Peyer's patch (tissue), 4 donors: ENCODE data around the gene CKMT2.

Experiments
- POLR2A ChIP-seq, 2 donors: fragments of 450-650 bp; IDR thresholded peaks; one replicate each; pipeline ENCODE4 v1.5.1; 2017; ENCODE audit warnings: antibody characterized with exemption in 2 of 2, mild to moderate bottlenecking in 2 of 2, moderate library complexity in 2 of 2
- TF ChIP-seq, protein P1 (sequence below), 6 experiments: fragments of 450-650 bp in 4 of 6; fragments of 200-600 bp in 2 of 6; sonication (generic) in 1 of 6; IDR thresholded peaks; one replicate each; pipeline ENCODE4 v1.5.1; 2017 to 2019; ENCODE audit warnings: antibody characterized with exemption in 6 of 6, mild to moderate bottlenecking in 3 of 6, moderate library complexity in 1 of 6

DNA sequence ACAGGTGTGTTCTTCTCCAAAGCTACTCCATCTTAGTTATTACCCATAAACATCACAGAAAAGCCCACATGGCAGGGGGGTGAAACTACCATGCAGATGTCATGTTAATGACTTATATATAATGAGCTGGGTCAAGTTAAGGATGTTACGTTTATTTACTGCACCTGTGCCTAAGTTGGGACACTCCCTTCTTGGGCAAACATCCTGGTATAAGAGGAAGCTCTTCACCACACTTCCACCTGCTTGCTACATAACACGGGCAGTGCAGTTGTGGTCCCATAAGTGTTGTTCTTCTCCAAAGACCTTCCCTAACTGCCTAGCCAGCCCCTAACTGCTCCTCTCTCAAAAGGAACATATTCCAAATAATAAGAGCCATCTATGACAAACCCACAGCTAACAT is 59.0 kb downstream of the CKMT2 start:
- TF ChIP-seq, protein P1, sequence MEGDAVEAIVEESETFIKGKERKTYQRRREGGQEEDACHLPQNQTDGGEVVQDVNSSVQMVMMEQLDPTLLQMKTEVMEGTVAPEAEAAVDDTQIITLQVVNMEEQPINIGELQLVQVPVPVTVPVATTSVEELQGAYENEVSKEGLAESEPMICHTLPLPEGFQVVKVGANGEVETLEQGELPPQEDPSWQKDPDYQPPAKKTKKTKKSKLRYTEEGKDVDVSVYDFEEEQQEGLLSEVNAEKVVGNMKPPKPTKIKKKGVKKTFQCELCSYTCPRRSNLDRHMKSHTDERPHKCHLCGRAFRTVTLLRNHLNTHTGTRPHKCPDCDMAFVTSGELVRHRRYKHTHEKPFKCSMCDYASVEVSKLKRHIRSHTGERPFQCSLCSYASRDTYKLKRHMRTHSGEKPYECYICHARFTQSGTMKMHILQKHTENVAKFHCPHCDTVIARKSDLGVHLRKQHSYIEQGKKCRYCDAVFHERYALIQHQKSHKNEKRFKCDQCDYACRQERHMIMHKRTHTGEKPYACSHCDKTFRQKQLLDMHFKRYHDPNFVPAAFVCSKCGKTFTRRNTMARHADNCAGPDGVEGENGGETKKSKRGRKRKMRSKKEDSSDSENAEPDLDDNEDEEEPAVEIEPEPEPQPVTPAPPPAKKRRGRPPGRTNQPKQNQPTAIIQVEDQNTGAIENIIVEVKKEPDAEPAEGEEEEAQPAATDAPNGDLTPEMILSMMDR (IDR thresholded peaks at IDR 0.05) = no peak
- TF ChIP-seq POLR2A (IDR thresholded peaks at IDR 0.05) = no peak
